ENCODE results near the gene RXYLT1.

RXYLT1 gene

DNA sequence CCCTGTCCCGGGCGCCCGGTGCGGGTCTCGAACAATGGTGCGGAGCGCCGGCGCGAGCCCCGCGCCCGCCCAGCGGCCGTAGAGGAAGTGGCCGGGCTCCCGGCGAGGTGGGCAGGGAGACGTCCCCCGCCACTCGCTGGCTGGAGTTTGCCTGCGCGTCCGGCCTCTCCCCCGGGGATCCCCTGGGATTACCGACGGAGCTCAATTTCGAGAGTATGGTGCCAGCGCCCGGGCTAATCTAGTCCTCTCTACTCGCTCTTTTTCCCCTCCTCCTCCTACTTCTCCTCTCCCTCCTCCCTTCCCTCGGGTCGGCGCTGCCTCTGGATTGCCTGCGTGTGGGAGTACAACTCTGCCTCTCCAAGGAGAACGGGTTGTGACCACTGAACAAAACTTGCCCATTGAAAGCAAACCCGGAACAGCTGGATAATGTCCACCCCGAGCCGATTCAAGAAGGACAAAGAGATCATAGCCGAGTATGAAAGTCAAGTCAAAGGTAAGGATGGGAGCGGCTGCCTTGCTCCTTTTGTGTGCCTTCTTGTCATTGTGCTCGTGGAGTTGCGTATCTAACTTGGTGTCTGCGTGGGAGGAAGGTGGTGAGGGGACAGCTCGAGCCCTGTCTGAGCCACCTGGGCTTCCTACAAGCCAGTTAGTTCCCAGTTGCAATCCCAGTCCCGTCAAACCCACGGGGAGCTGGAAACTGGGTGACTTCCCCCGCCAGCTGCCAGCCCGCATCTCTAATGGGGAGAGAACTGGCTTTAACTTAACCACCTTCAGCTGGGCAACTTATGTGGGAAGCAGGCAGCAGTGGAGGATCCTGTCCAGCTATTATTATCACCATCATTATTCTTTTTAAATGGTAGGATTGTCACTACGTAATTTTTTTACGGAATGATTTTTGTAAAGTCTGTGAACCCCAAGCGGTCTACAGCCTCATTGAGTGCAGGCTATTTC lies 65.0 kb downstream of the RXYLT1 start, which contains the start of gene SRGAP1:
TSS of gene SRGAP1 (plus strand) at position 310 of the 951 bp plus-strand sequence. CDS start at position 427, 117 bp downstream.
- Histone ChIP-seq H3K79me2 (ENCODE audit: insufficient read depth, low read depth) (no peaks in the 10 kb centered on the region), H3K27ac (no peak within 1 kb of the TSS), H2AFZ (ENCODE audit: low read depth) (peak within 1 kb of the TSS; percentile 99), H3K4me3 (IDR thresholded peaks at IDR 0.05; ENCODE audit: insufficient read depth, low read depth, low read length) (no peak within 1 kb of the TSS), H3K36me3 (ENCODE audit: insufficient read depth) (no peaks in the 10 kb centered on the region), H3K4me2 (peak within 1 kb of the TSS; percentile 47), H3K4me1 (ENCODE audit: low read depth, poor library complexity, severe bottlenecking) (peaks cover 15% of the 10 kb centered on the region), H4K20me1 (ENCODE audit: insufficient read depth) (no peaks in the 10 kb centered on the region), H3K9ac (peak within 1 kb of the TSS; percentile 57), H3K27me3 (ENCODE audit: insufficient read depth, low read depth) (no peaks in the 10 kb centered on the region)
- TF ChIP-seq, protein P1, sequence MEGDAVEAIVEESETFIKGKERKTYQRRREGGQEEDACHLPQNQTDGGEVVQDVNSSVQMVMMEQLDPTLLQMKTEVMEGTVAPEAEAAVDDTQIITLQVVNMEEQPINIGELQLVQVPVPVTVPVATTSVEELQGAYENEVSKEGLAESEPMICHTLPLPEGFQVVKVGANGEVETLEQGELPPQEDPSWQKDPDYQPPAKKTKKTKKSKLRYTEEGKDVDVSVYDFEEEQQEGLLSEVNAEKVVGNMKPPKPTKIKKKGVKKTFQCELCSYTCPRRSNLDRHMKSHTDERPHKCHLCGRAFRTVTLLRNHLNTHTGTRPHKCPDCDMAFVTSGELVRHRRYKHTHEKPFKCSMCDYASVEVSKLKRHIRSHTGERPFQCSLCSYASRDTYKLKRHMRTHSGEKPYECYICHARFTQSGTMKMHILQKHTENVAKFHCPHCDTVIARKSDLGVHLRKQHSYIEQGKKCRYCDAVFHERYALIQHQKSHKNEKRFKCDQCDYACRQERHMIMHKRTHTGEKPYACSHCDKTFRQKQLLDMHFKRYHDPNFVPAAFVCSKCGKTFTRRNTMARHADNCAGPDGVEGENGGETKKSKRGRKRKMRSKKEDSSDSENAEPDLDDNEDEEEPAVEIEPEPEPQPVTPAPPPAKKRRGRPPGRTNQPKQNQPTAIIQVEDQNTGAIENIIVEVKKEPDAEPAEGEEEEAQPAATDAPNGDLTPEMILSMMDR (conservative IDR thresholded peaks at IDR 0.05; ENCODE audit: low read depth, low read length), result no peak

DNA sequence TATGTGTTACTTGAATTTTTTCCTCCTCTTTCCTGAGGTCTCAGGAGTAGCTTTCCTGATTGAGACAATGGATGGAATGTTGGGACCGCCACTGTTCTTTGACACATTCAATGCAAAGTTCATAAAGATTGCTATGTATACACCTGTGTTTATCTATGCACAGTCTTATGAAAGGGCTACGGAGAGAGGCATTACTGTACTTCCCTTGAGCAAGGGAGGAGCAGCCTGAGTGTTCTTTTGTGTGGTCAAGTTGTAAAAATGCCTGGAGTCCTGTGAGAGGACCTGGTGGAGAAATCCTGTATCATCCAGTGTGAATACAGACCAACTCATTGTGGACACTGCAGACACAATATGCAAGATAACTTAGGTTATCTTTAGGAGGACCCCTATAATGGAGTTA lies 66.0 kb downstream of the RXYLT1 start:
- Histone ChIP-seq H3K9ac (no peak overlapping the region), H3K36me3 (ENCODE audit: insufficient read depth) (no peaks in the 10 kb centered on the region), H3K4me2 (peak overlapping the region; percentile 47; the same call in 1 of the 2 replicates), H3K4me1 (ENCODE audit: low read depth, poor library complexity, severe bottlenecking) (peaks cover 15% of the 10 kb centered on the region), H3K27me3 (ENCODE audit: insufficient read depth, low read depth) (no peaks in the 10 kb centered on the region), H4K20me1 (ENCODE audit: insufficient read depth) (no peaks in the 10 kb centered on the region), H3K4me3 (IDR thresholded peaks at IDR 0.05; ENCODE audit: insufficient read depth, low read depth, low read length) (no peak overlapping the region), H3K27ac (no peak overlapping the region), H3K79me2 (ENCODE audit: insufficient read depth, low read depth) (no peaks in the 10 kb centered on the region), H2AFZ (ENCODE audit: low read depth) (no peak overlapping the region)
- TF ChIP-seq, protein P1 (conservative IDR thresholded peaks at IDR 0.05; ENCODE audit: low read depth, low read length), result no peak

DNA sequence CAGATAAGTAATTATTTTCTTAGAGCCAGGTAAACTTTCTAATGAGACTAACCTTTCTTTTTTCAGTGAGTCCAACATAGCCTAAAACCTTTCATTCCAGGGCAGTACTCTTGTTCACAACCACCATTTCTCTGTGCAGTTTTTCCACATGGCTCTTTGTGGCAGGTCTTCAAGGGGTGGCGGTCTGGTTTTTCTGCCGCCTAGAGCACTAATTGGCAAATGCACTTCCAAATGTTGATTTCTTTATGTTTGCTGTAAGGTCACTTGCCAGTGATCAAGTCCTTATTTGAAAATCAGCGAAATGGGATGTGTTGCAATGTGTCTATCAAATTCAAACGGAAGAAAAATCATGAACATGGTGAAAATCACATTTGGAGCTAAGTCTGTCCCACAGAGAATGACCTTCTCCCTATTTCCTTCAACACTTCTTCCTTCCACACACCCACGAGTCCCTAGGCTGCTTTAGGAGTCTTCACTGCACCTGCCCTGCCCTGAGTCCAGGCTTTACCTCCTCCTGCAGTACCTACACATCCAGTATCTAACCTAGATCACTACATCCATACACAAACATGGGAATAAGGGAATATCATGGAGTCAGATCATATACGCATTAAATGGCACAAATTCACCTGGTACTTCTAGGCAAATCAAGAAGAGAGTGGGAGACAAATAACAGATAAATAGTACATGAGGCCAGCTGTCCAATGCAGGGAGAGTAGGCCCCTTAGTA lies 66.7 kb downstream of the RXYLT1 start:
- Histone ChIP-seq H4K20me1 (ENCODE audit: insufficient read depth) (no peaks in the 10 kb centered on the region), H3K27ac (no peak overlapping the region), H3K36me3 (ENCODE audit: insufficient read depth) (no peaks in the 10 kb centered on the region), H3K4me3 (IDR thresholded peaks at IDR 0.05; ENCODE audit: insufficient read depth, low read depth, low read length) (no peak overlapping the region), H3K4me2 (no peak overlapping the region; the same call in 1 of the 2 replicates), H3K9ac (no peak overlapping the region), H3K27me3 (ENCODE audit: insufficient read depth, low read depth) (no peaks in the 10 kb centered on the region), H3K4me1 (ENCODE audit: low read depth, poor library complexity, severe bottlenecking) (peaks cover 15% of the 10 kb centered on the region), H2AFZ (ENCODE audit: low read depth) (no peak overlapping the region), H3K79me2 (ENCODE audit: insufficient read depth, low read depth) (no peaks in the 10 kb centered on the region)
- TF ChIP-seq, protein P1 (conservative IDR thresholded peaks at IDR 0.05; ENCODE audit: low read depth, low read length), result no peak

DNA sequence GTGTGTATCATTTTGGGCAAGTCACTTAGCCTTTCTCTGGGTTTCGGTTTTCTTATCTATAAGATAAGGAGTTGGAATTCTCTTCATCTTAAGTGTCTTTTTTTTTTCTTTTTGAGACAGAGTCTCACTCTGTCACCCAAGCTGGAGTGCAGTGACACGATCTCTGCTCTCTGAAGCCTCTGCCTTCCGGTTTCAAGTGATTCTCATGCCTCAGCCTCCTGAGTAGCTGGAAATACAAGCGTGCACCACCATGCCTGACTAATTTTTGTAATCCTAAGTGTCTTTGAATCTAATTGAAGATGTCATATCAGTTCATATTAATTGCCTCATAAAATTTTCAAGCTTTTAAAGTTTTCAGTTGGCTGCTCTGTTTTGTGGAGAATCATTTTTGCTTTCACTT lies 68.7 kb downstream of the RXYLT1 start:
- no peak overlapping the region for H3K9ac ChIP-seq
- H3K36me3 ChIP-seq (ENCODE audit: insufficient read depth), result no peaks in the 10 kb centered on the region
- peaks cover 10% of the 10 kb centered on the region for H3K4me1 ChIP-seq (ENCODE audit: low read depth, poor library complexity, severe bottlenecking)
- H3K79me2 ChIP-seq (ENCODE audit: insufficient read depth, low read depth), result no peaks in the 10 kb centered on the region
- no peak overlapping the region for H3K4me3 ChIP-seq (IDR thresholded peaks at IDR 0.05; ENCODE audit: insufficient read depth, low read depth, low read length)
- no peak overlapping the region for H2AFZ ChIP-seq (ENCODE audit: low read depth)
- no peak overlapping the region for H3K4me2 ChIP-seq
- TF ChIP-seq, protein P1 (conservative IDR thresholded peaks at IDR 0.05; ENCODE audit: low read depth, low read length), result no peak
- H3K27me3 ChIP-seq (ENCODE audit: insufficient read depth, low read depth), result no peaks in the 10 kb centered on the region
- H3K27ac ChIP-seq, result no peak overlapping the region
- H4K20me1 ChIP-seq (ENCODE audit: insufficient read depth), result no peaks in the 10 kb centered on the region

All from KMS-11 (cell line).